ENCODE results near the gene NINL. TPM values are rescaled to one million over a fixed set of nuclear protein-coding genes. Genes with fewer than 3 reads are reported as not detected.

Gene NINL
- total RNA-seq, 4 donors from 2014 or later: 0.24 to 6.1 (median 0.88) TPM

DNA sequence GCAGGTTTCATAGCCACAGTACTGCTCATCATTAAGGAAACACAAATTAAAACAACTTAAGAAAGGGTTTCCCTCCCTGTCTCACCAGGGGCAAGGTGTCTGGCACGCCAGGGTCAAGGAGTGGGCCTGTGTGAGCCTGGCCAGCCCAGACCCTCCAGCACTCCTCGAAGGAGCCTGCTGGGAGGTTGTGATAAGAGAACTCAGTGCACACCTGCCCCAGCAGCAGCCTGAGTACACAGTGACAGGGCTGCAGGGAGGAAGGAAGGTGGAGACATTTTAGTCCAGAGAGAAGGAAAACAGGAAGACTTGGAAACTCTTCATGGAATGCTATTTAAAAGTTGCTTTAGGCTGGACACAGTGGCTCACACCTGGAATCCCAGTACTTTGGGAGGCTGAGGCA is 14.1 kb downstream of the NINL start:
- Histone ChIP-seq H3K4me3 (no peak overlapping the region), H3K4me1 (no peaks in the 10 kb centered on the region), H3K27me3 (no peaks in the 10 kb centered on the region), H3K27ac (no peak overlapping the region), H3K9me3 (no peaks in the 10 kb centered on the region), H3K36me3 (no peaks in the 10 kb centered on the region)
- TF ChIP-seq POLR2A (IDR thresholded peaks at IDR 0.05): no peak
- in situ Hi-C loops (cut with MboI; ENCODE audit: low sequenced_read_pairs in 4 of 4) (no loop called here), intact Hi-C loops (cut with DNase I; ENCODE audit: low total_unique reads) (no loop called here)
- ATAC-seq (no peak), DNase-seq (no peak)

DNA sequence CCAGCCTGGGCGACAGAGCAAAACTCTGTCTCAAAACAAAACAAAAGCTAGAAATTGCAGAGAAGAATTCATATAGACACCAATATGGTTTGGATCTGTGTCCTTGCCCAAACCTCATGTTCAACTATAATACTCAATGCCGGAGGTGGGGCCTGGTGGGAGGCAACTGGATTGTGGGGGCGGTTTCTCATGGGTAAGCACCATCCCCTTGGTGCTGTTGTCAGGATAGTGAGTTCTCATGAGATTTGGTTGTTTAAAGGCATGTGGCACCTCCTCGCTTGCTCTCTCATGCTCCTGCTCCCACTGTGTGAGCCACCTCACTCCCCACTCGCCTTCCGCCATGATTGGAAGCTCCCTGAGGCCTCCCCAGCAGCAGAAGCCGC is 15.2 kb downstream of the NINL start:
- intact Hi-C loops (cut with DNase I; ENCODE audit: low total_unique reads): no loop called here
- H3K9me3 ChIP-seq: no peaks in the 10 kb centered on the region
- no peaks in the 10 kb centered on the region for H3K4me1 ChIP-seq
- no peak overlapping the region for H3K4me3 ChIP-seq
- H3K27me3 ChIP-seq: no peaks in the 10 kb centered on the region
- TF ChIP-seq POLR2A (IDR thresholded peaks at IDR 0.05): no peak
- TF ChIP-seq, protein P1, sequence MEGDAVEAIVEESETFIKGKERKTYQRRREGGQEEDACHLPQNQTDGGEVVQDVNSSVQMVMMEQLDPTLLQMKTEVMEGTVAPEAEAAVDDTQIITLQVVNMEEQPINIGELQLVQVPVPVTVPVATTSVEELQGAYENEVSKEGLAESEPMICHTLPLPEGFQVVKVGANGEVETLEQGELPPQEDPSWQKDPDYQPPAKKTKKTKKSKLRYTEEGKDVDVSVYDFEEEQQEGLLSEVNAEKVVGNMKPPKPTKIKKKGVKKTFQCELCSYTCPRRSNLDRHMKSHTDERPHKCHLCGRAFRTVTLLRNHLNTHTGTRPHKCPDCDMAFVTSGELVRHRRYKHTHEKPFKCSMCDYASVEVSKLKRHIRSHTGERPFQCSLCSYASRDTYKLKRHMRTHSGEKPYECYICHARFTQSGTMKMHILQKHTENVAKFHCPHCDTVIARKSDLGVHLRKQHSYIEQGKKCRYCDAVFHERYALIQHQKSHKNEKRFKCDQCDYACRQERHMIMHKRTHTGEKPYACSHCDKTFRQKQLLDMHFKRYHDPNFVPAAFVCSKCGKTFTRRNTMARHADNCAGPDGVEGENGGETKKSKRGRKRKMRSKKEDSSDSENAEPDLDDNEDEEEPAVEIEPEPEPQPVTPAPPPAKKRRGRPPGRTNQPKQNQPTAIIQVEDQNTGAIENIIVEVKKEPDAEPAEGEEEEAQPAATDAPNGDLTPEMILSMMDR (IDR thresholded peaks at IDR 0.05 in 4 of 5, conservative IDR thresholded peaks at IDR 0.05 in 1 of 5): no peak
- no peaks in the 10 kb centered on the region for H3K36me3 ChIP-seq
- no peak for ATAC-seq
- in situ Hi-C loops (cut with MboI; ENCODE audit: low sequenced_read_pairs in 4 of 4): no loop called here
- no peak for DNase-seq
- H3K27ac ChIP-seq: no peak overlapping the region

DNA sequence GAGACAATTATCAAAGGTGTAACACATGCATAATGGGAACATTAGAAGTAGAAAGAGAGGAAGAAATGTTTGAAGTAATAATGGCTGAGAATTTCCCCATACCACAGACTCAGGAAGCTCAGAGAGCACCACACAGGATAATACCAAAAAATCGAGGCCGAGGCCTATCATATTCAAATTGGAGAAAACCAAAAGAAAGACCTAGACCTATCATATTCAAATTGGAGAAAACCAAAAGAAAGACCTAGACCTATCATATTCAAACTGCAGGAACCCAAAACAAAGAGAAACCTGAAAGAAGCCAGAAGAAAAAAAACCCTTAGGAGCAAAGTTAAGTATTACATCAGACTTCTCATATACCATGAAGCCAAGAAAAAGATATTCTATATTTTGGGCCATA is 18.0 kb downstream of the NINL start:
- no peak for DNase-seq
- Histone ChIP-seq H3K4me3 (no peak overlapping the region), H3K9me3 (peaks cover 0 to 6% (median 0%) of the 10 kb centered on the region in 3 donors), H3K27me3 (no peaks in the 10 kb centered on the region), H3K36me3 (no peaks in the 10 kb centered on the region), H3K27ac (no peak overlapping the region), H3K4me1 (no peaks in the 10 kb centered on the region)
- in situ Hi-C loops (cut with MboI; ENCODE audit: low sequenced_read_pairs in 4 of 4): no loop called here
- intact Hi-C loops (cut with DNase I; ENCODE audit: low total_unique reads): no loop called here
- TF ChIP-seq POLR2A (IDR thresholded peaks at IDR 0.05): no peak
- TF ChIP-seq, protein P1 (IDR thresholded peaks at IDR 0.05 in 4 of 5, conservative IDR thresholded peaks at IDR 0.05 in 1 of 5): no peak
- ATAC-seq: no peak

DNA sequence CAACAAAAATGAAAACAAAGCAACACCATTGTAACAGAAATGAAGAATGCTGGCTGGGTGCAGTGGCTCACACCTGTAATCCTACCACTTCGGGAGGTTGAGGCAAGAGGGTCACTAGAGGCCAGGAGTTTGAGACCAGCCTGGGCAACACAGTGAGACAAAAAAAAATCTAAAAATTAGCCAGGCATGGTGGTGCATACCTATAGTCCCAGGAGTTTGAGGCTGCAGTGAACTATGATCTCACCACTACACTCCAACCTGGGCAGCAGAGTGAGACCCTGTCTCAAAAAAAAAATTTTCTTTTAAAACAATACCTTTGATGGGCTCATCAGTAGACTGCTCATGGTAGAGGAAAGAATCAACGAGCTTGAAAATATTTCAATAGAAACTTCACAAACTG is 18.5 kb downstream of the NINL start:
- Histone ChIP-seq H3K36me3 (no peaks in the 10 kb centered on the region), H3K4me1 (no peaks in the 10 kb centered on the region), H3K9me3 (peaks cover 0 to 6% (median 0%) of the 10 kb centered on the region in 3 donors), H3K27ac (no peak overlapping the region), H3K27me3 (no peaks in the 10 kb centered on the region), H3K4me3 (no peak overlapping the region)
- ATAC-seq (no peak), DNase-seq (no peak)
- TF ChIP-seq, protein P1 (IDR thresholded peaks at IDR 0.05 in 4 of 5, conservative IDR thresholded peaks at IDR 0.05 in 1 of 5): no peak
- no peak for TF ChIP-seq POLR2A (IDR thresholded peaks at IDR 0.05)
- in situ Hi-C loops (cut with MboI; ENCODE audit: low sequenced_read_pairs in 4 of 4): no loop called here
- intact Hi-C loops (cut with DNase I; ENCODE audit: low total_unique reads): no loop called here

DNA sequence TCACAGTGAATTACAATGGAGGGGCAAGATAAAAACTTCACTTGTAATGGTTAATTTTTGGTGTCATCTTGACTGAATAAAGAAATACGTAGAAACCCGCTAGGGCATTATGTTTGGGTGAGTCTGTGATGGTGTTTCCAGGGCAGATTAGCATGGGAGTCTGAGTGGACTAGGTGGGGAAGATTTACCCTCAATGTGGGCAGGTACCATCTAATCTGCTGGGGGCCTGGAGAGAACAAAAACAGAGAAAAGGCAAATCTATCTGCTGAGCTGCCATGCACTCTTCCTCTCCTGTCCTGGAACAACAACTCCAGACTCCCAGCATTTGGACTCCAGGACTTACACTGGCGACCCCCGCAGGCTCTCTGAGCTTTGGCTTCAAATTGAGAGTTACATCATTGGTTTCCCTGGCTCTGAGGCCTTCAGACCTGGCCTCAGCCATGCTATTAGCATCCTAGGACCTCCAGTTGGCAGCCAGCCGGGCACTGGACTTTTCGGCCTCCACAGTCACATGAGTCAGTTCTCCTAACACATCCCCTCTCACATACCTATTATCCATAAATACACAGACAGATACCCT is 19.7 kb downstream of the NINL start:
- Histone ChIP-seq H3K9me3 (peaks cover 0 to 6% (median 0%) of the 10 kb centered on the region in 3 donors), H3K27me3 (no peaks in the 10 kb centered on the region), H3K27ac (no peak overlapping the region), H3K36me3 (no peaks in the 10 kb centered on the region), H3K4me3 (no peak overlapping the region), H3K4me1 (no peaks in the 10 kb centered on the region)
- intact Hi-C loops (cut with DNase I; ENCODE audit: low total_unique reads) (no loop called here), in situ Hi-C loops (cut with MboI; ENCODE audit: low sequenced_read_pairs in 4 of 4) (no loop called here)
- no peak for DNase-seq
- TF ChIP-seq POLR2A (IDR thresholded peaks at IDR 0.05): no peak
- TF ChIP-seq, protein P1 (IDR thresholded peaks at IDR 0.05 in 4 of 5, conservative IDR thresholded peaks at IDR 0.05 in 1 of 5): no peak
- ATAC-seq: no peak

All from gastrocnemius medialis (tissue), 4 donors.